RWPE1 (cell line): ENCODE results near the gene CLDN2.

Source experiments
- CTCF ChIA-PET: fragments of 350-600 bp; sonication (Branson Sonifier 250); formaldehyde crosslinking; extraction: SDS; loops from one replicate; lab custom pipeline; 2021; lab: Yijun Ruan, JAX
- POLR2A ChIA-PET: fragments of 400-600 bp; formaldehyde crosslinking; extraction: SDS; loops from one replicate; lab custom pipeline; 2020; ENCODE audit warnings: antibody characterized with exemption; ENCODE audit not compliant: low non-redundant PET; lab: Yijun Ruan, JAX
- DNase-seq: peaks from one replicate; pipeline ENCODE4 v3.0.0; 2012; ENCODE audit warnings: low spot score
- H3K27ac ChIP-seq: fragments of 450-650 bp; 2 replicates; pipeline ENCODE4 v1.5.1; 2017
- CTCF ChIP-seq: fragments of 450-650 bp; conservative IDR thresholded peaks from 2 replicates; pipeline ENCODE4 v1.5.1; 2017; ENCODE audit warnings: low read depth, mild to moderate bottlenecking

Gene CLDN2

DNA sequence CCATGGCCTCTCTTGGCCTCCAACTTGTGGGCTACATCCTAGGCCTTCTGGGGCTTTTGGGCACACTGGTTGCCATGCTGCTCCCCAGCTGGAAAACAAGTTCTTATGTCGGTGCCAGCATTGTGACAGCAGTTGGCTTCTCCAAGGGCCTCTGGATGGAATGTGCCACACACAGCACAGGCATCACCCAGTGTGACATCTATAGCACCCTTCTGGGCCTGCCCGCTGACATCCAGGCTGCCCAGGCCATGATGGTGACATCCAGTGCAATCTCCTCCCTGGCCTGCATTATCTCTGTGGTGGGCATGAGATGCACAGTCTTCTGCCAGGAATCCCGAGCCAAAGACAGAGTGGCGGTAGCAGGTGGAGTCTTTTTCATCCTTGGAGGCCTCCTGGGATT is 8.0 kb downstream of the CLDN2 start:
- TF ChIP-seq CTCF, result no peak
- no peak for DNase-seq
- POLR2A ChIA-PET, result no interaction called here
- CTCF ChIA-PET, result no interaction called here
- H3K27ac ChIP-seq, result no peak overlapping the region

- DNase-seq, result no peak
- CTCF ChIA-PET, result interaction anchor here (0.6 kb wide), 1 partner anchor 22 kb away, joined by 3 read pairs; no protein-coding TSS in a partner anchor
- H3K27ac ChIP-seq, result no peak overlapping the region
- POLR2A ChIA-PET, result no interaction called here
- no peak for TF ChIP-seq CTCF
Measured at GRCh38 chrX:106931831-106932491, 11.8 kb downstream of the CLDN2 start.

- DNase-seq, result no peak
- TF ChIP-seq CTCF, result no peak
- ChIA-PET POLR2A (no interaction called here), CTCF (interaction anchor here (0.6 kb wide), 1 partner anchor 23 kb away, joined by 3 read pairs; no protein-coding TSS in a partner anchor)
- no peak overlapping the region for H3K27ac ChIP-seq
Measured at GRCh38 chrX:106932492-106932923, 12.3 kb downstream of the CLDN2 start.

GRCh38 chrX:106932960-106933537 is 12.8 kb downstream of the CLDN2 start:
- CTCF ChIA-PET, result no interaction called here
- no peak overlapping the region for H3K27ac ChIP-seq
- POLR2A ChIA-PET, result no interaction called here
- no peak for TF ChIP-seq CTCF
- DNase-seq, result no peak

DNA sequence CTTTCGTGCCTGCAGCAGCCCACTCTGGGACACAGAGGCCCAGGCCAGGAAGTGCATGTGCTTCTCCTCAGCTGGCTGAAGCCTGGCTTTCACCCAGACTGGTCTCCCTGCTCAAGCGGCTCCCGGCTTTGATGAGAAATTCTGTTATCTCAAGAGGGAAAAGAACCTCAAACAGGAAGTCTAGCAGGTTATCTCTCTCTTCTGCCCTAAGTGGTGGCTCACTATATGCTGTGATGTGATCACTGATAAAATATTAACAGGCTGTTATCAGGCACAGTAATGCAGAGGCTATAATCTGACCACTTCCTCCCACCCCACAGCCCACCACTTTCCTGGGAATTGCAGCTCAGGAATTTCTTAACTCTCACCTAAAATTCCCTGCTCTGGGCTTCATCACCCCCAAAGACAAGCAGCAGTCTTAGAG is 13.3 kb downstream of the CLDN2 start:
- no peak for TF ChIP-seq CTCF
- ChIA-PET POLR2A (no interaction called here), CTCF (no interaction called here)
- DNase-seq, result no peak
- no peak overlapping the region for H3K27ac ChIP-seq

- no peak for DNase-seq
- POLR2A ChIA-PET, result no interaction called here
- CTCF ChIA-PET, result no interaction called here
- no peak overlapping the region for H3K27ac ChIP-seq
- TF ChIP-seq CTCF, result no peak
Measured at GRCh38 chrX:106935175-106935574, 15.0 kb downstream of the CLDN2 start.
